Mesothelial cell of epicardium (in vitro differentiated cells): ENCODE results near the gene NPTX2. TPM values are rescaled to one million over a fixed set of nuclear protein-coding genes. Genes with fewer than 3 reads are reported as not detected.

Source experiments
- DNase-seq, 2 experiments: peaks; one replicate each; pipeline ENCODE4 v3.0.0; 2021; ENCODE audit warnings: low spot score in 2 of 2; ENCODE audit not compliant: unreplicated experiment in 2 of 2
- H3K27ac Mint-ChIP-seq: 2 replicates; pipeline ENCODE4 v1.8.0; 2021; ENCODE audit warnings: mixed read lengths
- H3K27me3 Mint-ChIP-seq: 2 replicates; pipeline ENCODE4 v1.8.0; 2021; ENCODE audit warnings: low read depth, mixed read lengths
- H3K36me3 Mint-ChIP-seq: 2 replicates; pipeline ENCODE4 v1.8.0; 2021; ENCODE audit warnings: mixed read lengths
- H3K4me1 Mint-ChIP-seq: 2 replicates; pipeline ENCODE4 v1.8.0; 2021; ENCODE audit warnings: mixed read lengths
- H3K4me3 Mint-ChIP-seq: 2 replicates; pipeline ENCODE4 v1.8.0; 2021; ENCODE audit warnings: mild to moderate bottlenecking, moderate library complexity, mixed read lengths
- H3K9me3 Mint-ChIP-seq: 2 replicates; pipeline ENCODE4 v1.8.0; 2021; ENCODE audit warnings: mixed read lengths
- CTCF ChIP-seq: fragments of 200-600 bp; sonication (generic); IDR thresholded peaks from one replicate; pipeline ENCODE4 v1.5.0; 2021; ENCODE audit warnings: antibody characterized with exemption; ENCODE audit not compliant: unreplicated experiment
- total RNA-seq: library from RNA; stranded (reverse); gene quantifications from 3 replicates; pipeline ENCODE4 v1.2.1, GENCODE V29; 2021

NPTX2 gene
- total RNA-seq, 1 donor from 2014 or later: 1.4 TPM

GRCh38 chr7:98651760-98652159, 34.7 kb downstream of the NPTX2 start:
- H3K4me1 Mint-ChIP-seq: no peaks in the 10 kb centered on the region
- no peak overlapping the region for H3K4me3 Mint-ChIP-seq
- DNase-seq: no peak
- H3K36me3 Mint-ChIP-seq: no peaks in the 10 kb centered on the region
- H3K27ac Mint-ChIP-seq: no peak overlapping the region
- no peaks in the 10 kb centered on the region for H3K9me3 Mint-ChIP-seq
- H3K27me3 Mint-ChIP-seq: peaks cover 33% of the 10 kb centered on the region
- TF ChIP-seq CTCF: no peak

GRCh38 chr7:98653601-98654310, 36.7 kb downstream of the NPTX2 start:
- no peak overlapping the region for H3K27ac Mint-ChIP-seq
- H3K4me3 Mint-ChIP-seq: no peak overlapping the region
- H3K27me3 Mint-ChIP-seq: peaks cover 27% of the 10 kb centered on the region
- no peaks in the 10 kb centered on the region for H3K36me3 Mint-ChIP-seq
- H3K4me1 Mint-ChIP-seq: no peaks in the 10 kb centered on the region
- H3K9me3 Mint-ChIP-seq: no peaks in the 10 kb centered on the region
- DNase-seq: no peak
- TF ChIP-seq CTCF: no peak

- Mint-ChIP-seq H3K27ac (no peak overlapping the region), H3K9me3 (no peaks in the 10 kb centered on the region), H3K4me3 (no peak overlapping the region), H3K4me1 (no peaks in the 10 kb centered on the region), H3K36me3 (no peaks in the 10 kb centered on the region), H3K27me3 (peaks cover 23% of the 10 kb centered on the region)
- no peak for TF ChIP-seq CTCF
- DNase-seq: no peak
These were observed 37.6 kb downstream of the NPTX2 start for GRCh38 chr7:98654524-98655272.

GRCh38 chr7:98655611-98656010, 38.5 kb downstream of the NPTX2 start:
- no peak for DNase-seq
- H3K27me3 Mint-ChIP-seq: peaks cover 16% of the 10 kb centered on the region
- TF ChIP-seq CTCF: no peak
- H3K36me3 Mint-ChIP-seq: no peaks in the 10 kb centered on the region
- H3K9me3 Mint-ChIP-seq: no peaks in the 10 kb centered on the region
- no peak overlapping the region for H3K27ac Mint-ChIP-seq
- no peaks in the 10 kb centered on the region for H3K4me1 Mint-ChIP-seq
- H3K4me3 Mint-ChIP-seq: no peak overlapping the region

GRCh38 chr7:98656899-98657298, 39.8 kb downstream of the NPTX2 start:
- Mint-ChIP-seq H3K27me3 (peaks cover 11% of the 10 kb centered on the region), H3K4me1 (no peaks in the 10 kb centered on the region), H3K27ac (no peak overlapping the region), H3K4me3 (no peak overlapping the region), H3K9me3 (no peaks in the 10 kb centered on the region), H3K36me3 (no peaks in the 10 kb centered on the region)
- no peak for DNase-seq
- TF ChIP-seq CTCF: no peak
